H9 (cell line): Measurements from ENCODE around the gene PARP1. TPM values are rescaled to one million over a fixed set of nuclear protein-coding genes. Genes with fewer than 3 reads are reported as not detected.
A peak's percentile ranks its signal among the peaks of the same experiment; 100 is the strongest.

Source experiments
- DNase-seq: peaks from one replicate; pipeline ENCODE4 v3.0.0-alpha.2; 2017
- H2AFZ ChIP-seq: one replicate; pipeline ENCODE4 v1.6.1; 2013; ENCODE audit warnings: mild to moderate bottlenecking, low read length, control low read depth, moderate library complexity
- H2AK5ac ChIP-seq: 2 replicates; pipeline ENCODE4 v1.6.1; 2013; ENCODE audit warnings: low read length, control low read depth, mixed read lengths; ENCODE audit not compliant: insufficient read length
- H2BK120ac ChIP-seq: one replicate; pipeline ENCODE4 v1.6.1; 2013; ENCODE audit warnings: low read depth, mild to moderate bottlenecking, low read length, control low read depth, inconsistent platforms; ENCODE audit not compliant: poor library complexity, severe bottlenecking
- H2BK12ac ChIP-seq: 2 replicates; pipeline ENCODE4 v1.6.1; 2013; ENCODE audit warnings: low read length, control low read depth, mixed read lengths, low read depth; ENCODE audit not compliant: insufficient read length
- H2BK15ac ChIP-seq: 2 replicates; pipeline ENCODE4 v1.6.1; 2013; ENCODE audit warnings: low read depth, low read length, control low read depth
- H2BK20ac ChIP-seq: one replicate; pipeline ENCODE4 v1.6.1; 2013; ENCODE audit warnings: low read depth, mild to moderate bottlenecking, low read length, control low read depth, inconsistent platforms; ENCODE audit not compliant: poor library complexity, severe bottlenecking
- H2BK5ac ChIP-seq: 2 replicates; pipeline ENCODE4 v1.6.1; 2013; ENCODE audit warnings: low read length, control low read depth, mixed read lengths; ENCODE audit not compliant: insufficient read length
- H3K14ac ChIP-seq: 2 replicates; pipeline ENCODE4 v1.6.1; 2013; ENCODE audit warnings: low read length, control low read depth; ENCODE audit not compliant: insufficient read depth
- H3K18ac ChIP-seq: 2 replicates; pipeline ENCODE4 v1.6.1; 2013; ENCODE audit warnings: low read depth, mild to moderate bottlenecking, mixed read lengths, low read length, control low read depth; ENCODE audit not compliant: insufficient read length
- H3K23ac ChIP-seq: 2 replicates; pipeline ENCODE4 v1.6.1; 2013; ENCODE audit warnings: low read length, control low read depth, mixed read lengths, low read depth; ENCODE audit not compliant: insufficient read length
- H3K23me2 ChIP-seq: 2 replicates; pipeline ENCODE4 v1.6.1; 2013; ENCODE audit warnings: low read depth, mild to moderate bottlenecking, mixed read lengths, low read length, control low read depth; ENCODE audit not compliant: insufficient read length, poor library complexity, severe bottlenecking
- H3K27ac ChIP-seq: 2 replicates; pipeline ENCODE4 v1.5.1; 2013; ENCODE audit warnings: low read length, control low read depth, mixed read lengths, low read depth; ENCODE audit not compliant: insufficient read length
- H3K27me3 ChIP-seq: 2 replicates; pipeline ENCODE4 v1.6.1; 2013; ENCODE audit warnings: low read length, control low read depth, inconsistent platforms; ENCODE audit not compliant: insufficient read depth
- H3K4ac ChIP-seq: 2 replicates; pipeline ENCODE4 v1.6.1; 2013; ENCODE audit warnings: low read depth, mild to moderate bottlenecking, control low read depth, inconsistent platforms, low read length, moderate library complexity
- H3K4me1 ChIP-seq: 2 replicates; pipeline ENCODE4 v1.6.1; 2013; ENCODE audit warnings: low read length, control low read depth, inconsistent platforms; ENCODE audit not compliant: insufficient read depth
- H3K4me2 ChIP-seq: 2 replicates; pipeline ENCODE4 v1.6.1; 2013; ENCODE audit warnings: low read length, control low read depth, mixed read lengths; ENCODE audit not compliant: insufficient read length, insufficient read depth
- H3K56ac ChIP-seq: 2 replicates; pipeline ENCODE4 v1.6.1; 2013; ENCODE audit warnings: low read depth, mild to moderate bottlenecking, mixed read lengths, low read length, control low read depth; ENCODE audit not compliant: insufficient read length
- H3K79me1 ChIP-seq: 2 replicates; pipeline ENCODE4 v1.6.1; 2013; ENCODE audit warnings: low read depth, mild to moderate bottlenecking, moderate library complexity, low read length, control low read depth, inconsistent platforms; ENCODE audit not compliant: insufficient read depth, poor library complexity, severe bottlenecking
- H3K79me2 ChIP-seq: 2 replicates; pipeline ENCODE4 v1.6.1; 2013; ENCODE audit warnings: low read length, control low read depth, inconsistent platforms; ENCODE audit not compliant: insufficient read depth
- H3K9ac ChIP-seq: 2 replicates; pipeline ENCODE4 v1.6.1; 2013; ENCODE audit warnings: low read length, control low read depth, mixed read lengths; ENCODE audit not compliant: insufficient read length; ENCODE audit errors: extremely low read depth
- H3K9me3 ChIP-seq: one replicate; pipeline ENCODE4 v1.6.1; 2013; ENCODE audit warnings: low read depth, low read length, inconsistent platforms; ENCODE audit not compliant: control insufficient read depth
- H3T11ph ChIP-seq: one replicate; pipeline ENCODE4 v1.6.1; 2013; ENCODE audit warnings: mild to moderate bottlenecking, low read length, control low read depth, inconsistent platforms
- H4K20me1 ChIP-seq: one replicate; pipeline ENCODE4 v1.6.1; 2013; ENCODE audit not compliant: control insufficient read depth, insufficient read length, insufficient read depth
- H4K5ac ChIP-seq: 2 replicates; pipeline ENCODE4 v1.6.1; 2013; ENCODE audit warnings: low read depth, mild to moderate bottlenecking, mixed read lengths, low read length, control low read depth; ENCODE audit not compliant: insufficient read length
- H4K8ac ChIP-seq: replicated peaks from 2 replicates; pipeline ENCODE4 v1.6.1; 2013; ENCODE audit warnings: low read length, control low read depth, mixed read lengths, low read depth; ENCODE audit not compliant: insufficient read length
- H4K91ac ChIP-seq: 2 replicates; pipeline ENCODE4 v1.6.1; 2013; ENCODE audit warnings: low read depth, mild to moderate bottlenecking, moderate library complexity, mixed read lengths, low read length, control low read depth; ENCODE audit not compliant: insufficient read length
- H3K27ac Mint-ChIP-seq, 3 experiments: 2 replicates in 2 of 3; 3 replicates in 1 of 3; pipeline ENCODE4 v1.8.0; 2020 to 2021; ENCODE audit warnings: mixed read lengths in 3 of 3, mild to moderate bottlenecking in 1 of 3, moderate library complexity in 1 of 3
- H3K27me3 Mint-ChIP-seq: 2 replicates; pipeline ENCODE4 v1.8.0; 2021; ENCODE audit warnings: low read depth, mild to moderate bottlenecking, moderate library complexity, mixed read lengths
- H3K36me3 Mint-ChIP-seq, 3 experiments: 2 replicates in 2 of 3; 3 replicates in 1 of 3; pipeline ENCODE4 v1.8.0; 2020 to 2021; ENCODE audit warnings: low read depth in 3 of 3, mixed read lengths in 3 of 3; ENCODE audit not compliant: insufficient read depth in 1 of 3
- H3K4me1 Mint-ChIP-seq, 2 experiments: 2 replicates each; pipeline ENCODE4 v1.8.0; 2020; ENCODE audit warnings: mixed read lengths in 2 of 2
- H3K4me3 Mint-ChIP-seq, 2 experiments: 2 replicates in 1 of 2; 3 replicates in 1 of 2; pipeline ENCODE4 v1.8.0; 2020 to 2021; ENCODE audit warnings: mild to moderate bottlenecking in 2 of 2, mixed read lengths in 2 of 2, moderate library complexity in 1 of 2
- H3K9me3 Mint-ChIP-seq, 2 experiments: 2 replicates in 1 of 2; 3 replicates in 1 of 2; pipeline ENCODE4 v1.8.0; 2020; ENCODE audit warnings: mild to moderate bottlenecking in 2 of 2, mixed read lengths in 2 of 2, moderate library complexity in 1 of 2
- WGBS: extraction: QIAGEN DNeasy Blood & Tissue Kit; methylation state at CpG from one replicate; pipeline ENCODE4 v1.1.7; 2013; ENCODE audit warnings: missing lambda C conversion rate, low lambda C conversion rate, mixed read lengths; ENCODE audit not compliant: insufficient read length; ENCODE audit errors: extremely low coverage; 5-methylcytosine and 5-hydroxymethylcytosine counted together
- total RNA-seq: library from RNA; stranded (reverse); gene quantifications from 2 replicates; pipeline ENCODE4 v1.2.1, GENCODE V29; 2021
- TF ChIP-seq, protein P1 (sequence below): fragments of 200-600 bp; sonication (generic); conservative IDR thresholded peaks from 3 replicates; pipeline ENCODE4 v1.8.0; 2021; ENCODE audit warnings: antibody characterized with exemption, mild to moderate bottlenecking

PARP1 gene
- total RNA-seq, 1 experiment from 2014 or later: 337 TPM

DNA sequence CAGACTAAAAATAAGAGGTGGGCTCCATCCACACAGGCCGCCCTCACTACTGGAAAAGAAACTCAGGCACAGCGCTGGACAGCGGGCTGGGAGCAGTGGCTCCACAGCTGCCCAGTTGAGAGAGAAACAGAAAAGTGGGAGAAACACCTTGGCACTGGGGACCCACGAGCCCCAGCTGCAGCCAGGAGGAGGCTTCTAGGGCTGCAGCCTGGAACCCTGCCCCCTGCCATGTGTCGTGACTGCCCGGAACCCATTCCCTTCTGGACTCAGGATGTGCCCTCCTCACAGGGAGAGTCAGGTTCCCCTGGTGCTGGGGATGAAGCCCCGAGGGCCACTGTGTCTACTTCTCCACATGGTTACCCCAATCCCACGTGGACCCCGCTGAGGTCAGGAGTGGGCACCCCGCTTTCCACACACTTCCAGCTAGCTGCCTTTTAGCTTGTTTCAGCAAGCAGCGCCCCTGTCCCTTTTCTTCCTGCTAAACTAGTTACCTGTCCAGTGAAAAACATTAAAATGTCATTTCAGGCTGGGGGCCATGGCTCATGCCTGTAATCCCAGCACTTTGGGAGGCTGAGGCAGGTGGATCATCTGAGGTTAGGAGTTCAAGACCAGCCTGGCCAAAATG lies 35.9 kb downstream of the PARP1 start:
- no peak overlapping the region for H3K4me3 Mint-ChIP-seq
- DNase-seq: no peak

More for the DNA sequence above, 35.9 kb downstream of the PARP1 start:
- Histone ChIP-seq H3T11ph (no peak overlapping the region), H2BK12ac (no peak overlapping the region), H3K4me1 (no peaks in the 10 kb centered on the region), H4K8ac (no peak overlapping the region), H3K79me1 (peaks cover 2% of the 10 kb centered on the region), H3K4ac (no peak overlapping the region), H3K23me2 (no peaks in the 10 kb centered on the region), H4K91ac (no peak overlapping the region), H3K27me3 (no peaks in the 10 kb centered on the region), H2BK20ac (no peak overlapping the region), H3K27ac (no peak overlapping the region), H3K9ac (no peak overlapping the region), H2BK120ac (no peak overlapping the region), H3K79me2 (no peaks in the 10 kb centered on the region), H3K23ac (no peak overlapping the region), H2AFZ (no peak overlapping the region), H3K56ac (no peak overlapping the region), H3K18ac (no peak overlapping the region), H4K5ac (no peak overlapping the region), H3K9me3 (no peaks in the 10 kb centered on the region), H3K14ac (no peak overlapping the region), H2BK15ac (no peak overlapping the region), H4K20me1 (no peaks in the 10 kb centered on the region), H2AK5ac (no peak overlapping the region), H3K4me2 (no peak overlapping the region), H2BK5ac (no peak overlapping the region)
- peak overlapping the region in 1 of 3 experiments; percentile 35; a peak in 1 of 7 replicates for H3K27ac Mint-ChIP-seq
- H3K9me3 Mint-ChIP-seq: no peaks in the 10 kb centered on the region
- no peaks in the 10 kb centered on the region for H3K27me3 Mint-ChIP-seq
- WGBS: no CpG with 5 or more reads among the region's 11 CpGs
- no peaks in the 10 kb centered on the region for H3K4me1 Mint-ChIP-seq
- TF ChIP-seq, protein P1, sequence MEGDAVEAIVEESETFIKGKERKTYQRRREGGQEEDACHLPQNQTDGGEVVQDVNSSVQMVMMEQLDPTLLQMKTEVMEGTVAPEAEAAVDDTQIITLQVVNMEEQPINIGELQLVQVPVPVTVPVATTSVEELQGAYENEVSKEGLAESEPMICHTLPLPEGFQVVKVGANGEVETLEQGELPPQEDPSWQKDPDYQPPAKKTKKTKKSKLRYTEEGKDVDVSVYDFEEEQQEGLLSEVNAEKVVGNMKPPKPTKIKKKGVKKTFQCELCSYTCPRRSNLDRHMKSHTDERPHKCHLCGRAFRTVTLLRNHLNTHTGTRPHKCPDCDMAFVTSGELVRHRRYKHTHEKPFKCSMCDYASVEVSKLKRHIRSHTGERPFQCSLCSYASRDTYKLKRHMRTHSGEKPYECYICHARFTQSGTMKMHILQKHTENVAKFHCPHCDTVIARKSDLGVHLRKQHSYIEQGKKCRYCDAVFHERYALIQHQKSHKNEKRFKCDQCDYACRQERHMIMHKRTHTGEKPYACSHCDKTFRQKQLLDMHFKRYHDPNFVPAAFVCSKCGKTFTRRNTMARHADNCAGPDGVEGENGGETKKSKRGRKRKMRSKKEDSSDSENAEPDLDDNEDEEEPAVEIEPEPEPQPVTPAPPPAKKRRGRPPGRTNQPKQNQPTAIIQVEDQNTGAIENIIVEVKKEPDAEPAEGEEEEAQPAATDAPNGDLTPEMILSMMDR: no peak
- peaks cover 60 to 100% (median 97%) of the 10 kb centered on the region in 3 experiments for H3K36me3 Mint-ChIP-seq
